Measurements from ENCODE around the gene FAM3D.

Gene FAM3D

GRCh38 chr3:58591517-58592510 is 74.8 kb downstream of the FAM3D start:
- DNase-seq (ENCODE audit: low spot score): no peak

DNA sequence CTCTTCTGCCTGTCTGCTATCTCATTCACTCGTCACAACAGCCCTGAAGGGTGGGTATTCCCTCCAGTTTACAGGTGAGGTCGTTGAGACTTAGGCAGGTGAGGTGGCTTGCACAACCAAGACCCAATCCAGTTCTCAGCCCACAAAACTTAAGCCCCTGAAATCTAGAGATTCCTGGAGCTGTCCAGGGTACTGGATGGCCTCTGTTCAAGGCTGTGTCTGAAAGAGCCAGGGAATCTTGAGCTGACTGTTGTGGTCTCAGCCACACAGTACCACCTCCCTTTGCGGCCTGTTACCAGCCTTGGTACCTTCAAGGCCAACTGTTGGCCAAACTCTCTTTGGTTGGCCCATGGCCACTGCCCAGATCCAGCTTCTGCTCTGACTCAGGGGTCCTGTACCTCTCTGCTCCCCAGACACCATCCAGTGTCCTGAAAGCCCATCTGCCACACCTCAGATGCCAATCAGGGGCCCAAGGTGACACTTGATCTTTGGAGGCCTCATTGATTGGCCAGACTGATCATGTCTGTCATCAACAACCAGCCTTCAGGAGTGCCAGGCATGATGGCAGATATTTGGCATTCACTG is 78.5 kb downstream of the FAM3D start:
- DNase-seq (ENCODE audit: low spot score): no peak

DNA sequence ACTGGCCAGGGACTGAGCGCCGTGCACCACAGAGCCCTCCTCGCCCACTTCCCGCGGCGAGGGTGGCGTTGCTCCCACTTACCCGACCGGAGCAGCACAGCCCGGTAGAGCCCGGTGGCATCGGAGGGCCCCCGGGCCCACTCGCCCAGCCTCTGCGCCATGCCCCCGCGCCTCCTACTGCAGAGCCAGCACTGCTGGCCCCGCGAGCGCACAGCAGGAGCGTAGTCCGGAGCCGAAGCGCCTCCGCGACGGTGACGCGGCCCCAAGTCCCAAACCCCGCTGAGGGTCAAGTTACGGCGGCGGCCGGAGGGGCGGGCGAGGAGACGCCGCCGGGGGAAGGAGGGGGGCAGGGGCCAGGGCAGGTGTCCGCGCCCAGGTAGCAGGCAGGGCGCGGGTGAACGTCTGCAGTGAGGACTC is 79.8 kb downstream of the FAM3D start:
- DNase-seq (ENCODE audit: low spot score): no peak

- no peak for DNase-seq (ENCODE audit: low spot score)
Measured at GRCh38 chr3:58585994-58586393, 80.6 kb downstream of the FAM3D start.

DNA sequence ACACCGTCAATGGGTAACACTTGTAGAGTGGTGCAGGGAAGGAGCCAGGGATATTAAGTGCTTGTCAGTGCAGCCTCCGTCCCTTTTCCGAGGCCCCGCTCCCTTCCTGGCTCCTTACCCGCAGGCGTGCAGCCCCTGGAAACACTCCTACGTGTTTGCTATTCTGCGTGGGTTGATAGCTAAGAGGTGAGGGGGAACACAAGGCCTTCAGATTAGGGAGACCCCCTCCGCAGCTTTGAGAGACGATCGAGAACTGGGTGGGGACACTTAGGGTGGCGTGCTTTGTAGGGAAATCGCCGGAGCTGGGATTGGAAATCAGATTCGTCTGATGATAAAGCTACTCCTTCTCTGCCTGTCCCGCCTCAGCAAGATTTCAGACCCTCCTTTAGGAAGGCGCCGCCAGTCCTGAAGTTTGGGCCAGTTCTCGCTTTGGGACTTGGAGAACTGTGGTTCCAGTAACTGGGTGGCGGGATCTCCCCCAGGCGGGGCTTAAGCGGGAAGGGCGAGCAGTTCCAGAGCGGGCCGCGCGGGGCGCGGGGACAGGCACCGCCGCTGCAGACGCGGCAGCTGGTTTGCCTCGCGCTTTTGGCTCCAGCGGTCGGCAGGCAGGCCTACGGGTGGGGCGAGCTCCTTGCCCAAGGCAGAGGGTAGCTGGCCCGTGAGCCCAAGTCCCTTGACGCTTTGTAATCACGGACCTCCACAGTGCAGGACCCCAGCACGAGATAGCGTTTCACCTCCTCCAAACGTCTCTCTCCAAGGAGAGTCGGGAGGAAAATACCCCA is 81.4 kb downstream of the FAM3D start:
- DNase-seq (ENCODE audit: low spot score): peak; percentile 80

DNA sequence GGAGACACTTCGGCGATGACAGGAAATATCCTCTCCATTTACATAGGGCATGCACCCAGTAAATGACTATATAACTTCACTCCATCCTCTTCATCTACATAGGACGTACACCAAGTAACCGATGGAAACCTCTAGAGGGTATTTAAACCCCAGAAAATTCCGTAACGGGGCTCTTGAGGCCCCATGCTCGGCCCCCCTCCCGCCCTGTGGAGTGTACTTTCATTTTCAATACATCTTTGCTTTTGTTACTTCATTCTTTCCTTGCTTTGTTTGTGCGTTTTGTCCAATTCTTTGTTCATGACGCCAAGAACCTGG is 81.9 kb downstream of the FAM3D start:
- no peak for DNase-seq (ENCODE audit: low spot score)
